Activated T-cell treated with anti-CD3 and anti-CD28 coated beads for 24 hours (primary cell): ENCODE data around the gene APOBEC3A.
"Not testable (repeated sequence)": the region's sequence is repeated elsewhere in the genome, so short reads cannot be mapped to it uniquely, and the experiment has no call there.

ENCODE experiments used
- DNase-seq: peaks from one replicate; pipeline ENCODE4 v3.0.0-alpha.2; 2020; ENCODE audit warnings: low read depth

Gene APOBEC3A

DNA sequence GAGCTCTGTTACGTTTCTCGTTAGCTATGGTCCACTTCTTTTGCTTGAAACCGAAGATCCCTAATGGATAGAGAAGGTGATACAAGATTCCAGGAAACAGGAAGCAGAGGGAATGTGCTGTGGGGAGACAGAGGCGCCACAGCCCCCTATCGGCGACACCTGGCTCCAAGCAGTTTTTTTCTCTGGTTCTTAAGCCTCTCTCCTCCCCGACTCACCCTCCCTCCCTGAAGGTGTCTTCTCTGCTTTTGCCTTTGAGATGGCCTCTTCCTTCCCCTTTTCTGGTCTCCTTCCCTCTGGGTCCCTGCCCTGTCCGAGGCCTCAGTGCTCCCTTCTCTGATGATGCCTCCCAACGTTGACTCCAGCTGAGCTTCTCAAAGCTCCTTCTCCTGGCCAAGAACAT, 14.2 kb upstream of the APOBEC3A start:
- no peak for DNase-seq

- no peak for DNase-seq
Observed at GRCh38 chr22:38943882-38944281, 13.5 kb upstream of the APOBEC3A start.

- DNase-seq: no peak
Observed at GRCh38 chr22:38944653-38945052, 12.8 kb upstream of the APOBEC3A start.

- not testable (repeated sequence) for DNase-seq
Observed at GRCh38 chr22:38945706-38946338, 11.6 kb upstream of the APOBEC3A start.

GRCh38 chr22:38946771-38947170, 10.6 kb upstream of the APOBEC3A start:
- no peak for DNase-seq

GRCh38 chr22:38947321-38948140, 9.9 kb upstream of the APOBEC3A start:
- no peak for DNase-seq

DNA sequence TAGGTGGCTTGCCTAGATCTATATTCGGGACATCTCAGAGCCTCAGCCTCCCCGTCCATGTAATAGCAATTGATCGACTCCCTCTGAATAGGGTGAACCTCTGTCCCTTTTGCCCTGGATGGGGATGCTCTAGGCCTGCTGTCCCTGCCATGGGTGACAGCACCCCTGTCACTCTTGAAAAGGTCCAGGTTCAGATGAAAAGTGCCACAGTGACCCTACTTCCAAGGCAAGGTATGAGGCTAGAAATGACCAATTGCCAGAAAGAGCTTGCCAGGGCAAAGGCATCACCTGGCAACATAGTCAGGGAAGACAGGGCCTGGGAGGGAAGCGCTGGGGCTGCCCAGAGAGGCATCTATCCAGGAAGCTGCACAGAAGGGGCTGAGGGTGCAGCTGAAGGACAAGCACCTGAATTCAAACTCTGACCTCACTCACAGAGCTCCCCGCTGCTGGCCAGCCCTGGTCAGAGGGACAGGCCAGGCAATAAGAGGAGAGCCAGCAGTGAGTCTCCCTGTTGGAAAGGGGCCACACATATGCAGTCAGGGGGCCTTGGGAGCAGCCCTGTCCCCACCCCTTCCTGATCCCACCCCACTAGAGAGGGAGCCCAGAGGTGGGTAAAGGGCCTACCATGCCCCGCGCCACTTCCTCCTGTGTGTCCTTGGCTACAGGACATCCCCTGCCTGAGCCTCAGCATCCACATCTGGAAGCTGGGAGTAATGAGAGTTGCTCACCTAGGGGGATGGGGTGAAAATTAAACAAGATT, 9.0 kb upstream of the APOBEC3A start:
- DNase-seq: no peak

DNA sequence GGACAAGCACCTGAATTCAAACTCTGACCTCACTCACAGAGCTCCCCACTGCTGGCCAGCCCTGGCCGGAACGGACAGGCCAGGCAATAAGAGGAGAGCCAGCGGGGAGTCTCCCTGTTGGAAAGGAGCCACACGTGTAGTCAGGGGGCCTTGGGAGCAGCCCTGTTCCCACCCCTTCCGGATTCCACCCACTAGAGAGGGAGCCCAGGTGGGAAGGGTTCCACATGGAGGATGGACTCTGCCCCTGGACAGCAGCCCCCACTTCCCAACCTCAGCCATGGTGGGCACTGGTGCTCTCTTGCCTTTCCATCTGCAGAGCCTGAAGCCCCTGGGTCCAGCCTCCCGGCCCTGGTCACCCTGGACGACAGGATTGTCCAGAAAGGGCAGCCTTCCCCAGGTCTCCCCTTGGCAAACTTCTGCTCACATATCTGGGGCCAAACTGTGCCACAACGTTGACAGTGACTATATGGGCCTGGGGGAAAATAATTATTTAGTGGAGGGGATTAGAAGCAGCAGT, 7.5 kb upstream of the APOBEC3A start:
- no peak for DNase-seq

- no peak for DNase-seq
Observed at GRCh38 chr22:38950527-38951295, 6.7 kb upstream of the APOBEC3A start.

GRCh38 chr22:38951734-38952133, 5.7 kb upstream of the APOBEC3A start:
- no peak for DNase-seq

DNA sequence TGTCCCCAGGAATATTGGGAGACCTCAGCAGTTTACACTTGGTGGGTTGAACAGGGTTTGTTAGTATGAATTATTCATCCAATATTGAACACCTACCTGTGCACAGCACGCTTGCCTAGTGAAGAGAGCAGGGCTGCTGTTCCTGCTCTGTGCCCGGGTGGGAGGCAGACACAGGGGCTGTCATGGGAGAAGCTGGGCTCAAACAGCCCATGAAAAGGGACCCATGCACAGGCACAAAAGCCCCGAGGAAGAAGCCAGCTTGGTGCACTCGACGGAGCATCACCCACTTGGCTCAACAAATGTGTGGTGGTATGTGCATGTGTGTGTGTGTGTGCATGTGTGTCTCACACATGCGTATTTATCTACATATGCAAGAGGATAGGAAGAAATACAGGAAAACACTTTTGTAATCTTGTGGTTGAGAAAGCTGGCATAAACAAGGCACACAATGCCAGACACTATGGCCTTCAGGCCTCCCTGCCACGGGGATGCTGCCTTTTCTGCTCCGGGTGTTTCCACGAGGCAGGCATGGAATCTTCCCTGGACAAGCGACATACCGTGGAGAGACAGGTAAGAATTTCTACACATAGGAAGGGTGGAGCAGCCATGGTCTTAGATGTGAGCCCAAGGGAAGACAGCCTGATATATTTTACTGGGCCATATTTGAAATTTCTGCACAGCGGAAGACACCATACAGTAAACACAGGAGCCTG, 5.0 kb upstream of the APOBEC3A start:
- no peak for DNase-seq

DNA sequence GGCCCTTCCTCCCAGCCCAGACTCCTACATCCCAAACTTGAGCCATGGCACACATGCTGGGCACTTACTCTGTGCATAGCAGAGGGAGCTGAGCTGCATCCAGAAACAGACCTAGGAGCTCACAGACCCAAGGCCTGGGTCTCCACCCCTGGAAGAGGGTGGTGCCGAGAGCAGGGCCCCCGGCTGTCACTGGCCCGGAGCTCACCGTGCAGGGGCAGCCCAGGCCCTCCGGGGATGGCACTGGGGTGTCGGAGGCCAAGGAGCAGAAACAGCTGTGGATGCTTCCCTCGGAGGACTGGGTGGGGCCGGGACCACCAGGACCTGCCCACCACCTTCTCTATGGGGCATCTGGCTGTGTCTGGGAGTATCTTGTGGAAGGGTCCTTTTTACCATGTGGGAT, 4.3 kb upstream of the APOBEC3A start:
- no peak for DNase-seq

DNA sequence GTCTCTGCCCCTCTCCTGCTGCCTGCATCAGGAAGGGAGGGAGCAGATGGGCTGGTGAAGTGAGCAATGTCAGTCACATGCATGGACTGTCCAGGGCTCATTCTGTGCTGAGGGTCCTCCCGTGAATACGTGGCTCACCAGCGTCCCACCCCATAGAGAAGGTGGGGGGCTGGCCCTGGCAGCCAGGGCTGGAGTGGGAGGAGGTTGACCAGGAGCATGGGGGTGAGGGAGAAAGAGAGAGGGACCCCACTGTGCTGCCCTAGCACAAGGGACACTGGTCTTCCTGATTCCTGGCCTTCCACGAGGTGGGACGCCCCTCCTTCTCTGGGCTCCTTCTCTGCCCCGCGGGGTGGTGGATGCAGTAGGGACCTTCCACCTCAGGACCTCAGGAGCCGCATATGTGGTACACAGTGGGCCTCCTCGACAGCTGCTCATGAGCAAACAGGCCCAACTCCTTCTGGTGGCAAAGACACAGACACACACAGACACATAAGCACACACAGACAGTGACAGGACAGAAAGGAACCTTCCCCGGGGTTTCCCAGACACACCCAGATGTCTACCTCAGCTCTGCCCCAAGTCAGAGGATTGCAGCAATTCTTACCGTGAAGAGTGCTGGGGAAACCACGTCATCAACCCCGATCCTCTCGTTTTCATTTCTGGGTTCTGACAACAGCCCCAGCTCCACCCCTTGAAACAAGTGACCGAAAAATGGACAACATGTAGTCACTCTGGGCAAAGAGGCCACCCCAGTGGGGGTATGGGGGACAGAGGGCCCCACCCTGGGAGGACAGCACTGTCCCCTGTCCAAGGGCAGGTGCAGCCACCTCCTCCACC, 3.6 kb upstream of the APOBEC3A start:
- DNase-seq: peak; percentile 68

DNA sequence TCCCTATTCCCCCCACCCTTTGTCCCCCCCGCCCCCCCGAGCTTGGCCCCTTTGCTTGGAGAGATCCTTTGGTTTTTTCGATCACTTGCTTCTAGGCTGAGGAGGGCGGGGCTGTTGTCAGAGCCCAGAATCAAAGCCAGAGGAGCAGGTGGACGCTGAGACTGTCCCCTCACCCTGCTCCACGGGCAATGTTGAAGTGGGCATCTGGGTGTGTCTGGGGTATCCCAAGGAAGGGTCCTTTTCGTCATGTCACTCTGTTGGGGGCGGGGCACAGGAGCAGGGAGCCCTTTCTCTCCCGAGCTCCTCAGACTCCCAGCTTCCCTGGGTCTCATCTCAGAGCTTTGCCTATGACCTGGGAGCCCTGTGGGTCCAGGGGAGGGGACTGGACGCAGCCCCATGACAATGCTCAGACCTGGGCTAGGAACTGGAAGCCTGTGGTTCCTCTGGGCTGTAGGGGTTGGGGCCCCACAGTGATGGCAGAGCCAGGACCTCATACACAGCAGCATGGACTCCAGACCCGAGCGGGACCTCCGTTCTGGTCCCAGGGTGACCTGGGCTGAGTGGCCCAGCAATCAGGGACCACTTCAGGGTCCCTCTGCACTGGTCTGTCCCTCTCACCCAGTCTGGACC, 2.9 kb upstream of the APOBEC3A start:
- no peak for DNase-seq

- DNase-seq: no peak
Observed at GRCh38 chr22:38955250-38955905, 2.0 kb upstream of the APOBEC3A start.

DNA sequence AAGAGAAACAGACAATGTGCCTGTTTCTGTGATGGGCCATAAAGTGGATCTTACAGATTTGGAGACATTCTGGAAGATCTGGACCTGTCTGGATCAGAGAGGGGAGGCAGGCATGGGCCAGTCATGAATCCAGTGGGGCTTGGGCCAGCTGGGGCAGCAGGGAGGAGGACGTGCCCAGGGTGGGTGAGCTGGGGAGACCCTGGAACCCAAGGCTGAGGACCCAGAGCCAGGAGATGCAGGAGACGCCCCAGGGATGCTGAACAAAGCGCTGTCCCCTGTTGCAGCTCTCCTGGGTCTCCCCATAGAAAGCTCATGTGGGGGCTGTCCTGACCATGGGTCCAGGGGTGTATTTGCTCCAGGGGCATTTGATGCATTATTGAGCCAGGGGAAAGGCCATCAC, 1.5 kb upstream of the APOBEC3A start:
- DNase-seq: no peak

GRCh38 chr22:38956551-38956950, 858 bp upstream of the APOBEC3A start:
- DNase-seq: no peak

GRCh38 chr22:38957808-38958650, 620 bp downstream of the APOBEC3A start:
- DNase-seq: no peak

DNA sequence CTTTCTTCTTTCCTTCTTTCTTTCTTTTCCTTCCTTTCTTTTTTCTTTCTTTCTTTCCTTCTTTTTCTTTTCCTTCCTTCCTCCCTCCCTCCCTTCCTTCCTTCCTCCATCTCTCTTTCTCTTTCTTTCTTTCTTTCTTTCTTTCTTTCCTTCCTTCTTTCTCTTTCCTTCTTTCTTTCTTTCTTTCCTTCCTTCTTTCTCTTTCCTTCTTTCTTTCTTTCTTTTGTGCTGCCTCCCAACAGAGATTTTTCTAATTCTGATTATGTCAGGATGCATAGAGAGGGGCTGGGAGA, 1.2 kb downstream of the APOBEC3A start:
- not testable (repeated sequence) for DNase-seq
